ENCODE results near the gene ENC1. TPM values are rescaled to one million over a fixed set of nuclear protein-coding genes. Genes with fewer than 3 reads are reported as not detected.

ENC1 gene
- total and polyA plus RNA-seq, 2 of the 8 experiments (the other 6 are each of a cell fraction or from before 2014, with no cell fraction given), result 5.5 to 13.2 TPM

DNA sequence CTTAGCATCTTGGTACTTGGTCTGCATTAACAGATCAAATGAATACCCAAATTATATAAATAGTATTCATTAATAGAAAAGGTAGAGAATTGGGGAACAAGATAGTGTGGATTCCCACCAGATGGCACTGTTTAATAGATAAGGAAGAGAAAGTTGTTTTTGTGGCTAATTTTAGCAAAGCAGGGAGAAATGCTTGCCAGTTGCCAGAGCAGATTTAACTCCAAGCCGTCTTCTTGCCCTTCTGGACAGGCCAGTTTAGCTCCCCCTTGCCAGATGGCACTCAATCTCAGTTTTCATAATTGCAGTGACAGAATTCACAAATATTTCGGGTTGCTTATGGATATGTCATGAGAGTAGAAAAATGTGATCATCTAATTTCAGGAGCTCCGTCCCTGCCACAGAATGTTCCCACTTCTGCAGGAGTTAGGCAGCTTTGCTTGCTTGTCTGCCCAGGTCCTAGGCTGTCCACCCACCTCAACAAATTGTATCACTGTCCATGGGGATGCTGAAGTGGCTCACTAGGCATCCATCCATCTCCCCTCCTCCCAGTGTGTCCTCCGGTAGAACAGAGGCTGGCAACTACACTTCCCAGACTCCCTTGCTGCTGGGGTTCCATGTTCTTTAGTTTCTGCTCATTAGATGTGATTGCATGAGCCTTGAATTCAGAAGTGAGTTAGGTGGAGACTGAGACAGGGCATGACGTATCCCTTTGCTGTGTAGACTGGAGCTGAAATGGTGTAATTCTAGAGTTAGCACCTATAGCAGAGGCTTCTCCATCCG is 32.7 kb upstream of the ENC1 start (continued):
- peak in 2 of 3 experiments; percentile 26 to 30; a peak in 2 of 4 replicates for TF ChIP-seq CTCF (IDR thresholded peaks at IDR 0.05; ENCODE audit: control extremely low read depth in 1 of 3, insufficient read depth in 1 of 3, low read depth in 1 of 3, low read length in 3 of 3)
- TF ChIP-seq RAD21 (IDR thresholded peaks at IDR 0.05 in 1 of 2, conservative IDR thresholded peaks at IDR 0.05 in 1 of 2; ENCODE audit: low read depth in 2 of 2, low read length in 2 of 2), result peak; percentile 61 to 68
- no peak for TF ChIP-seq HDAC2 (IDR thresholded peaks at IDR 0.05; ENCODE audit: borderline replicate concordance in 1 of 2, low read depth in 2 of 2, low read length in 2 of 2)
- TF ChIP-seq RFX5 (IDR thresholded peaks at IDR 0.05; ENCODE audit: borderline replicate concordance, low read depth, low read length), result no peak
- peak; percentile 84 for TF ChIP-seq YY1 (IDR thresholded peaks at IDR 0.05; ENCODE audit: low read depth, low read length)
- TF ChIP-seq, protein P1, sequence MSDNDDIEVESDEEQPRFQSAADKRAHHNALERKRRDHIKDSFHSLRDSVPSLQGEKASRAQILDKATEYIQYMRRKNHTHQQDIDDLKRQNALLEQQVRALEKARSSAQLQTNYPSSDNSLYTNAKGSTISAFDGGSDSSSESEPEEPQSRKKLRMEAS (IDR thresholded peaks at IDR 0.05), result no peak
- no peak for TF ChIP-seq NRF1 (IDR thresholded peaks at IDR 0.05; ENCODE audit: low read depth, low read length)
- TF ChIP-seq HDAC6 (IDR thresholded peaks at IDR 0.05; ENCODE audit: low read depth, low read length), result no peak
- no peak for TF ChIP-seq CEBPB (IDR thresholded peaks at IDR 0.05; ENCODE audit: low read depth, low read length)
- TF ChIP-seq BACH1 (IDR thresholded peaks at IDR 0.05; ENCODE audit: low read length), result no peak
